ENCODE measurements around the gene KRTAP10-9.

Gene KRTAP10-9

DNA sequence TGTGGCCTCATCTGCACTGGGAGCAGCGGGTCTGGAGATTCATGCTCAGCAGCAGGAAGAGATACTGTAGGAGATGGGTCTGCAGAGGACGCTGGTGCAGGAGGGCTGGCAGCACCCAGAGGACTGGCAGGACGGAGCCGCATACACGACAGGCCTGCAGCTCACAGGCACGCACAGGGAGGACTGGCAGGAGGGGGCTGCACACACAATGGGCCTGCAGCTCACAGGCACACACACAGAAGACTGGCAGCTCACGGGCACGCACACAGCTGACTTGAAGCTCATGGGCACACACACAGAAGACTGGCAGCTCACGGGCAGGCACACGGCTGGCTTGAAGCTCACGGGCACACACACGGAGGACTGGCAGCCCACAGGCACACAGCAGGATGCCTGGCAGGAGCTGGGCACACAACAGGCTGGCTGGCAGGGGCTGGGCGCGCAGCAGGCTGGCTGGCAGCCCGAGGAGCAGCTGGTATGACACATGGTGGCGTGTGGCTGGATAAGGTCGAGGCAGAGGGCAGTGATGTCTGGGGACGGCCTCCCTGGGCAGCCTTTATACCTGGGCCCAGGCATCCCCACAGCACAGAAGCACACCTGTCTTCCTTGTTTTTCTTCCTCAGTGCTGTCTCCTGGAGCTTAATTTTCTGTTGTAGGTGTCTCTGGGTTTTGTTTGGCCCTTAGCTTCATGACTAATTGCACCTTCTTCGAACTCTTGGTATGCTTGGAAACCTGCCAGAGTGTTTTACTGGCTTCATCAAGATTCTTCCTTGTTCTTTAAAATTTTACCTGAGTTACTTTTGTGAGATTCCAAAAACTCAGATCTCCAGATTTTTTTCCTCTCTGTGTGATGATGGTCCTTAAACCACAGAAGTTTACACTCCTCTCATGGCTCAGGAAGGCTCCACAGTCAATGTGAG, 39.8 kb downstream of the KRTAP10-9 start, which contains the start of gene KRTAP12-2:
Gene KRTAP12-2, minus strand, starts transcription at position 527 of the 920 bp plus-strand sequence. Its CDS starts 41 bp downstream, at position 486.
- no peak for DNase-seq

DNA sequence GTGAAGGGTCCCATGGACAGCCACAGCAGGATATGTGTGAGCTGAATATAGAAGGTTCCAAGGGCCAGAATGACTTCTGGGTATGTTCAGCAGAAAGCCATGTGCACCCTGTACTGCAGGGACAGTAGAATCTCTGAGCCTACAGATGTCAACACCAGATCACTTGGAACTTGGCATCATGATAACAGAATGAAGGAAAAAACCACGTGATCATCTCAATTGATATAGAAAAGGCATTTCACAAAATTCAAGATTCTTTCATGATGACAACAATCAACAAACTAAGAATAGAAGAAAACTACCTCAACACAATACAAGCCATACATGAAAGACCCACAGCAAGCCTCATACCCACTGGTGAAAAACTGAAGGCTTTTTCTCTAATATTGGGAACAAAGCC, 40.7 kb downstream of the KRTAP10-9 start:
- no peak for DNase-seq

DNA sequence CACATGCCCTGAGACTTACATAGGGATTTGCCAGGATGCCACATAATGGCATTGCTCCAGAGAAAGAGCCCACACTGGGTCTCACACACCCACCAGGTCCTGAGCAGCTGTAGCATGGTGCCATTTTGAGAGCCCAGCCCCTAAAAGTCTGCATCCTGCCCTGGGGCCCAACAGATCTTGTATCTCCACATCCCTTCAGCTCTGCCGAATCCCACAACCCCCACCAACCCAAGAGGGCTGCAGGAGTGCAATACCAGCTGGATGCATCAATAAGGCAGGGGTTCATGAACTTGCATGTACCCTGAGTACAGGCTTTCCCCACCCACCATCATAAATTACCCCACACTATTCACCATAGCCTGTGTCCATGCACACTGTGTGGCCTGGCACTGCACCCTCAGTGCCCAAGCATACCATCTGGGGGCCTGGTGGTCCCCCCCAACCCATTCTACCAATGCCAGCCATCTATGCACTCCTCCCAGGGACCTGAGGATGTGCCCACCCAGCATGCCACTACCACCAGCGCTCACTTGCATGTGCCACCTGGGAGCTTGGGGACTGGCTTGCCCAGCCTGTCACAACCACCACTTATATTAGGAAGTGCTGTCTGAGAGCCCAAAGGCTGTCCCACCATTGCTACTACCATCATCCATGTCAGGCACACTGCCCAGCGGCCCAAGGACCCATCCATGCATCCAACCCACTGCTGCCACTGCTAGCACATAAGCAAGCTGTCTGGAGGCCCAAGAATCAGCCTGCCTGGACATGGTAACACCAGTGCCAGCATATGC, 43.9 kb downstream of the KRTAP10-9 start:
- no peak for DNase-seq

DNA sequence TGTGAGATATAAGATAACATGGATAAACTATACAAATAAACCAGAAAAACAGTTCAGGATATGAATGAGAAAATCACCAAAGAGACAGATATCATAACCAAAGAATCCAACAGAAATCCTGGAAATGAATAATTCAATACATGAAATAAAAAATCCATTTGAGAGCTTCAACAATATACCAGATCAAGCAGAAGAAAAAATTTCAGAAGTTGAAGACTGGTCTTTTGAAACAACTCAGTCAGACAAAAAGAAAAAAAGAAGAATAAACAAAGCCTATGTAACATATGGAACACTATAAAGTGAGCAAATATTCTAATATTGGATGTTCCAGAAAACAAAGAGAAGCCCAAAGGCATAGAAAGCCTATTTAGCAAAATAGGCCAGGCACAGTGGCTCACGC, 45.0 kb downstream of the KRTAP10-9 start:
- no peak for DNase-seq

DNA sequence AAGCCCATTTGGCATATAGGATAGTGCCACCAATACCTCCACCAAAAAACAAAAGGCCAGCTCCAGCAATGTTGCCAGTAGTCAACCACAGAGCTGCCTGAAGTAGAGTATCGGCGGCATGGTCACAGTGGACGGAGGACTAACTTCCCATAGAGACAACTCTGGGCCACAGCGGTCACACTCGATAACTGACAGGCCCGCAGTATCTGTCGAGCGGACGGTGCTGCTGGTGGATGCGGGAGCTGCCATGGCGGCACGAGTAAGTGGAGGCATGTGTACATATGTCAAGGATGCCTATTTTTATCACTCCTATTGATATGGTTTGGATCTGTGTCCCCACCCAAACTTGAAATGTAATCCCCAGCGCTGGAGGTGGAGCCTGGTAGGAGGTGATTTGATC, 51.0 kb downstream of the KRTAP10-9 start:
- no peak for DNase-seq

Measured in inflammatory macrophage (primary cell).